GM21526 (cell line): ENCODE measurements around the gene RNF186.
"Not testable (repeated sequence)": the region's sequence is repeated elsewhere in the genome, so short reads cannot be mapped to it uniquely, and the experiment has no call there.

Experiments used
- ATAC-seq: cut with Tn5 transposase; IDR thresholded peaks from one replicate; pipeline ENCODE4 v1.9.1; 2021; ENCODE audit warnings: moderate library complexity; ENCODE audit not compliant: unreplicated experiment, low FRiP score

The RNF186 gene

DNA sequence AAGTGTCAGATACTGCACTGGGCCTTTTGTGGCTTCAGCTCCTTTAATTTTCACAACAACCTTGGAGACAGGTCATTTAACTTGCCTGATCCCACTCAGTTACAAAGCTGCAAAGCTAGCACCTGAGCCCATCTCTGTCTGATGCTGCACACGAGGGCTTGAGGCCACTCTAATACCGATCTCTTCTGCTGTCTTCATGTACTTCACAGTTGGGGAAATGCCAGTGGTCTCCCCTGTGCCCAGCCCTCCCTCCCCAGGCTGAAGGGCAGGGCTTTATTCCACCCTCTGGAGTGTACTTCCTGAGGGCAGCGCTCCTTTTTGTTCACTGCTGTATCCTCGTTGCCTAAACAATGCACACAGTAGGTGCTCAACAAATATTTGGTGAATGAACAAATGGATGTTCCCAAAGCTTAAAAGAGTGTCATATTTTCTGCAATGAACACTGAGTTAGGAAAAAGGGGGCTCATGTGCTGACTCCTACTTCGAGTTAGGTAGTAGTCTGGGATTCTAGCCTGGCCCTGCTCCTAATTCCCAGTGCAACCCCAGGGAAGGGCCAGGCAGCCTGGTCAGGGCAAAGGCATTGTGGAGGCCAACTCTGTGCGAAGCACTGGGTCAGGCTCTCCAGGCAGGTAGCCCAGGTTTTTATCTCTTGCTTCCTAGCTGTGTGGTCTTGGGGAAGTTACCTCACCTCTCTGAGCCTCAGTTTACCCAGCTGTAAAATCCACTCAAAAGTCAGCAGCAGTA, 16.4 kb downstream of the RNF186 start:
- no peak for ATAC-seq

DNA sequence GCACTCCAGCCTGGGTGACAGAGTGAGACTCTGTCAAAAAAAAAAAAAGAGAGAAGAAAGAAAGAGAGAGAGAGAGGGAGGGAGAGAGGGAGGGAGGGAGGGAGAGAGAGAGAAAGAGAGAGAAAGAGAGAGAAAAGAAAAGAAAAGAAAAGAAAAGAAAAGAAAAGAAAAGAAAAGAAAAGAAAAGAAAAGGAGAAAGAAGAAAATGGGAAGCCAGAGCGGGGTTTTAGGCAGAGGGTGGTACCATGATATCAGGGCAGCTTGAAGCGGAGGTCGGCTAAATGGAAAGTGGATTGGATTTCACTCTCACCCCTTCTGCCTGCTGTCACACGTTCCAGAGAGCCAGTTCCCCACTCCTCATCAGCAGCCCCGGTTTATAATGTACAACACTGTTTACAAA, 17.3 kb downstream of the RNF186 start:
- no peak for ATAC-seq

DNA sequence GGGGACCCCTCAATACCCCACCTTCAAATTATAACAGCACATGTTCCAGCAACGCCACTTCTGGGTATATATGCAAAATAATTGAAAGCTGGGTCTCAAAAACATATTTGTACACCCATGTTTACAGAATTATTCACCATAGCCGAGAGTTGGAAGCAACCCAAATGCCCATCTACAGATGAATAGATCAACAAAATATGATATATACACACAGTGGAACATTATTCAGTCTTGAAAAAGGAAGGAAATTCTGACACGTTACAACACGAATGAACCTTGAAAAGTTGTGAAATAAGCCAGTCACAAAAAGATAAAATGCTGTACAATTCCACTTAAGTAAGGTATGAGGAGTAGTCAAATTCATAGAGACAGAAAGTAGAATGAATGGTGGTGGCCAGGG, 20.5 kb downstream of the RNF186 start:
- no peak for ATAC-seq

DNA sequence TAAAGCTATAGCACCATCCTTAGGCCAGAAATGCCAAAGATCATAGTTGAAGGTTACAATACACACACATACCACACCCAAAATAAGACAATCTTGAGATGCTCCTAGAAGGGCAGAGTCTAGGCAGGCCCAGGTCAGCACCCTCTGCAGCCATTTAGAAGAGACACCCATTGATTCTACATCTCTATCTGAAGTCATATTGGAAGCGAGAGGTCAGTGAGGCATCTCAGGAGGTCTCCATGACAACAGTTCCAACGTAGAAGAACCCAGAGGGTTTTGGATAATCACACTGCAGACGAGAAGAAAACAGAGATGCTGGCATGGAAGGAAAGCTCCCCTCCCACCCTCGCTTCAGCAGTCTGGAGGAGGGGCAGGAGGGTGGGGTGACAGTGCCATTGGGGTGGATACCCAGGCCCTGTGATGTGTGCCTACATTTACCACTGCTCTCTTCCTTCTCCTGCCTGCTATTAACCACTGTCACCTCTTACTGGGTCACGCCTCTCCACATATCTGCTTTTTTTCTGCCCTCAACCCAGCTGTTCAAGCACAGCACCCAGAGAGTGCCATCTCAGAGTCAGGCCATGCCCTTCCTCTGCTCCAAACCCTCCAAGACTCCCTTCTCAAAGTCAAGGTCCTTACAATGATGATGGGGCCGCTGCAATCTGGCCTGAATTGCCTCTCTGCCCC, 21.6 kb downstream of the RNF186 start:
- ATAC-seq: no peak

DNA sequence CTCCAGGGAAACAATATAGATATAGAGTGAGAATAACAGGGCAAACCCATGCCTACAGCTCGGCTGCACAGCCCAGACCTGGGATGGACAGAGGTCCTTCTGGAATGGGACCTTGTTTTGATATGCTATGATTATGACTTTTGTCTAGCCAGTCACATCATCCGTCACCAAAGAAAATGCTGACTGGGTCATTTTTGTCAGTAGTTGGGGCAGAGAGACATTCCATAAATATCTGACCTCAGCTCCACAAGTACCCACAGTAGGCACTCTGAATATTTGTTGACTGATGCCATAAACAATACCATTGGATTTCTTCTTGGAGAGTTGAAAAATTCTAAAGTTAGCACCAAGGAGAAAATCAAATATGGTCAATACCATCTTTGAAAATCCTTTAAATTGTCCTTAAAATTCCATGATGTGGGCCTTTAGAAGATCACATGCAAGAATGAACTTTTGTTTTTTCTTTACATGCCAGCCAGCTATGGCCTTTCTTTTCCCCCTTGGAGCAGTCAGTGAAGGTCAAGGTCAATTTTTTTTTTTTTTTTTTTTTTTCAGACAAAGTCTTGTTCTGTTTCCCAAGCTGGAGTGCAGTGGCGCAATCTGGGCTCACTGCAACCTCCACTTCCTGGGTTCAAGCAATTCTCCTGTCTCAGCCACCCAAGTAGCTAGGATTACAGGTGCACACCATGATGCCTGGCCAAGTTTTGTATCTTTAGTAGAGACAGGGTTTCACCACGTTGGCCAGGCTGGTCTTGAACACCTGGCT, 22.7 kb downstream of the RNF186 start:
- ATAC-seq: no peak

DNA sequence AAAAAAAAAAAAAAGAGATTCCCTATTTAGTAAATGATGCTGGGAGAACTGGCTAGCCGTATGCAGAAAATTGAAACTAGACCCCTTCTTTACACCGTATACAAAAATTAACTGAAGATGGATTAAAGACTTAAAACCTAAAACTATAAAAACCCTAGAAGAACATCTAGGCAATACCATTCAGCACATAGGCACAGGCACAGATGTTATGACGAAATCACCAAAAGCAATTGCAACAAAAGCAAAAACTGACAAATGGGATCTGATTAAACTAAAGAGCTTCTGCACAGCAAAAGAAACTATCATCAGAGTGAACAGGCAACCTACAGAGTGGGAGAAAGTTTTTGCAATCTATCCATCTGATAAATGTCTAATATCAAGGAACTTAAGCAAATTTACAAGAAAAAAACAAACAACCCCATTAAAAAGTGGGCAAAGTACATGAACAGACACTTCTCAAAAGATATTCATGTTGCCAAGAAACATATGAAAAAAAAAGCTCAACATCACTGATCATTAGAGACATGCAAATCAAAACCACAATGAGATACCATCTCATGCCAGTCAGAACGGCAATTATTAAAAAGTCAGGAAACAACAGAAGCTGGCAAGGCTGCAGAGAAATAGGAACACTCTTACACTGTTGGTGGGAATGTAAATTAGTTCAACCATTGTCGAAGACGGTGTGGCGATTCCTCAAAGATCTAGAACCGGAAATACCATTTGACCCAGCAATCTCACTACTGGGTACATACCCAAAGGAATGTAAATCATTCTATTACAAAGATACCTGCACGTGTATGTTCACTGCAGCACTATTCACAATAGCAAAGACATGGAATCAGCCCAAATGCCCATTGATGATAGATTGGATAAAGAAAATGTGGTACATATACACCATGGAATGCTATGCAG, 24.8 kb downstream of the RNF186 start:
- not testable (repeated sequence) for ATAC-seq

DNA sequence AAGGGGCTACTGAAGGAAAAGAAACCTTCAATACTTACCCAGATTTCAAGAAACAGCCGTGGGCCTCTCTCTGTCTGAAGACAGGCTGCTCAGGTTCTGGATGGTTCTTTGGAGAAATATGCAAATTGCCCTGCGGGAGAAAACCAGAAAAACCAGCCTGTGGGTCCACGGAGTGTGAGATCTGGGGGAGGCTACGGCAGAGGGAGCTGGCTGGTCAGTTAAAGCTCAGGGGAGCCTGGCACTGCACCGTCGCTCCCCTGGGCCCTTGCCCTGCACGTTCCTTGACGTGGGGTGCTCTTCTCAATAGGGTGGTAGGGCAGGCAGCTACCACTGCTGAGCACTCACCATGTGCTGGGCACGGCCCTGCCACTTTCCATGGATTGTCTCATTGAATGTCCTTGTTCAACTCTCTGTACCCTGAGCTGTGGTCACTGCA, 28.1 kb downstream of the RNF186 start:
- no peak for ATAC-seq

DNA sequence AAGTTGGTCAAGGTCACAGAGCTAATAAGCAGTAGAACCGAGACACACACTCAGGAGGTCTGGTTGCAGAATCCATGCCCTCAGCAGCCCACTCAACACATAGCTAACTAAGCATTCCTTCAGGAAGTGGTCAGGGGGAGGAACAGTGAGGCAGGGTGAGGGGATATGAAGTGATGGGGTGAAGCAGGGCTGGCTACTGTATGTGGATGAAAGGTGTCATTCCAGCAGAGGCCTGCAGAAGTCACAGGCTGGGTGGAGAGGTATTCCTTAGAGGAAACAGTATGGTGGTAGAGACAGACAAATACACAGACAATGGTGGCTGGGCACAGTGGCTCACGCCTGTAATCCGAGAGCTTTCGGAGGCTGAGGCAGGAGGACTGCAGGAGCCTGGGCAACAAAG, 29.4 kb downstream of the RNF186 start:
- no peak for ATAC-seq

DNA sequence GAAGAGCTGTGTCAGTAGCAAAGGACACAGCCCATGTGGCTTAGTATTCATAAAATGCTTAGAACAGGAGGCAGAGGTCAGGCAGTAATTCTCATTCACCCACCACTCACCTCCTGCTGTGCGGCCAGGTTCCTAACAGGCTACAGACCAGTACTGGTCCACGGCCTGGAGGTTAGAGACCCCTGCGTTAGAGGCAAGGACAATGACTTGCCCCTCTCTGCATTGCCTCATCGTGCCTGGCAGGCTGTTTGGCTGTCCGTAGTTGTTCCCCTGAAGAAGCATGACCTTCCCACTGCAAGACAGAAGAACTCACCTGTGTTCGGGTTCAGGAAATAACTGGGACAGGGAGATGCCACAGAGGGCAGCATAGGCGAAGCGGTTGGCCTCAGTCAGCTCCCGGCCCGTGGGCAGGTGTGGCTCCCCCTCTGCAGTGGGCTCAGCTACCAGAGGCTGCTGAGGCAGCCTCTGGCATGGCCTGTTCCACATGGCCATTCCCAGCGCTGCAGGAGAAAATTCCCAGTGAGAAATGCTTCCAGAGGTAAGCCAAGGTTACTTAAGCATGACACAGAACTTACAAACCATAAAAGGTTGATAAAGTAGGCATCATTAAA, 34.7 kb downstream of the RNF186 start:
- no peak for ATAC-seq

DNA sequence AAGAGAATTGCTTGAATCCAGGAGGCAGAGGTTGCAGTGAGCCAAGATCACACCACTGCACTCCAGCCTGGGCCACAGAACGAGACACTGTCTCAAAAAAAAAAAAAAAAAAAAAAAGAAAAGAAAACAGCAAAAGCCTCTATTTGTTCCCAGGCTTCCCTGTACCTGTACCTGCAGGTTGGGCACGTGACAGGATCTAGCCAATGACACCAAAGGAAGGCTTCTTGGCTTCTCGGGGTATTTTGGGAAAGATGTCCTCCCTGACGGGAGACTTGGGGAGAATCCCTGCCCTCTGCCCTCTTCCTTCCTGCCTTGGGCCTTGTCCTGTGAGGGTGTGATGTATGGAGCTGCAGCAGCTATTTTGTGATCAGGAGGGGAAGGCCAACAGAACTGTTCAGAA, 38.1 kb downstream of the RNF186 start:
- no peak for ATAC-seq

DNA sequence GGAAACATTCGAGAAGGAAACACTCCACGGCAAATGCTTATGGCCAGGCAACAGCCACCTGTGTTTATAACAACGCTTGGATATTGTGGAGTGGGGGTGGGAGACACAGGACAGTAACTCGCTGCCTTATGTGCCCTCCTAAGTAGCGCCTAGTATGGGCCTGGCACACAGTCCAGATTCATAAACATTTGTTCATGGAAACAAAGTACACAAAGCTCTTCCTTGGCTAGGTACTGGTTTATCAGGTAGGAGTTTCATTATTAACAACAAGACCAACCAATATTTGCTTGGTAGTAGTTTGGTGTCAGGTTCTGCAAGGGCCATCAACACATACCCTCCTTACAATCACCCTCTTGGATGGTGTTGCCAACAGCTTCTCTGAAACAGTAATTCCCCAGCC, 38.8 kb downstream of the RNF186 start:
- no peak for ATAC-seq

DNA sequence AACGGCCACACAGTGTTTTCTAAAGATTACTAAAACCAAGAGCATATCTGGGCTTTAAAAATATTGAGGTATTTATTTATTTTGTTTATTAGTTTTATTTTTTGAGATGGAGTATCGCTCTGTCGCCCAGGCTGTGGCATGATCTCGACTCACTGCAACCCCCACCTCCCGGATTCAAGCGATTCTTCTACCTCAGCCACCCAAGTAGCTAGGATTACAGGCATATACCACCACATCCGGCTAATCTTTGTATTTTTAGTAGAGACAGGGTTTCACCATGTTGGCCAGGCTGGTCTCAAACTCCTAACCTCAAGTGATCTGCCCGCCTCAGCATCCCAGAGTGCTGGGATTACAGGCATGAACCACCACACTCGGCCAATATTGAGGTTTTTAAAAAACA, 39.3 kb downstream of the RNF186 start:
- no peak for ATAC-seq

DNA sequence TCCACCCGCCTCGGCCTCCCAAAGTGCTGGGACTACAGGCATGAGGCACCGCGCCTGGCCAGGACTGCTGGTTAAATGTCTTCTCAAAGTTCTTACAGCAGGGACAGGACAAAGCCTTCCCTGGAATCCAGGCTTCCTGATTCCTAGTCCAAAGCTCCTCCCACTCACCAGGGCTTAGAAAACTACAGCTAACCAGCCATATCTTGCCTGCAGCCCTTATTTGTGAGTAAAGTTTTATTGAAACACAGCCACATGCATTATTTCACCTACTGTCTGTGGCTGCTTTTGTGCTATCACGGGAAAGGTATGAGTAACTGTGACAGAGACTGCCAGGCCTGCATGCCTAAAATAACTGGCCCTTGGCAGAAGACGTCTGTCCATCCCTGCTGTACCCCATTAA, 39.8 kb downstream of the RNF186 start:
- no peak for ATAC-seq

DNA sequence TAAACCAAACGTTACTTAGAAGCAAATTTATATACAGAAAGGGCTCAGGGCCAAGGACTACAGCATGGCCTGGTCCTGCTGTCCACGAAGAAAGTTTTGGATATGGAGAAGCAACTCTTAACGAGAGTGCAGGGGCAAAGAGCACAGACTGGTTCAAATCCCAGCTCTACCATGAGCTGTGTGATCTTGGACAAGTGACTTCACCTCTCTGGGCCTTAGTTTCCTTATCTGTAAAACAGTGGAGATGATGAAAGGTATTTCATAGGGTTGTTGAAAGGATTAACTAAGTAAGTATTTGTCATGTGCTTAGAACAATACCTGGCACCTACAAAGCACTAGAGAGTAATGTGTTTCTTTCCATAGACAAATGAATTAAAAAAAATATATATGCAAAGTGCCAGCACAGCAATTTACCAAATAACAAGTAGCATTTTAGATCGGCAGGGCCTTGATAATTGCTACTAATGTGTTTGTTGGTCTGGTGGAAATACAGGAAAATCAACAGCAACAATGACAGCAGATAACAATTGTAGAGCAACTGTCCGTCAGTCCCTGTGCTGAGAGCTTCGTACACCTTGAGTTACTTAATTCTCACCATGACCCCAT, 40.8 kb downstream of the RNF186 start:
- no peak for ATAC-seq

DNA sequence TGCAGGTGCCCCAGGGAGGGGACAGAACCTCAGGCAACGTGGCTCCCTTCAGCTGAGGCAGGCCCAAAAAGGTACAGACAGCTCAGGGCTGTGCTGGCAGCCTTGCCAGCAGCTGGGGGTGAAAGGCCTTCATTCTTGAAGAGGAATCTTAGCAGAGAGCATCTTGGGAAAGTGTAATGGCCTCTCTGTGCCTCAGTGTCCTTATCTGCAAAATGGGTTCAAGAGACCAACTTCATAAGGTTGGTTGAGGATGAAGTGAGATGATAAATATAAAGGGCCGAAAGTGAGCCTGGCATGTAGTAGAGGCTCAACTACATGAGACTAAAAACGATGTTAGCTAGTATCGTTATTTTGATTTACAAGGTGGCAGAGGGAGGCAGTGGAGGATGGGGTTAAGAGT, 41.6 kb downstream of the RNF186 start:
- ATAC-seq: no peak

DNA sequence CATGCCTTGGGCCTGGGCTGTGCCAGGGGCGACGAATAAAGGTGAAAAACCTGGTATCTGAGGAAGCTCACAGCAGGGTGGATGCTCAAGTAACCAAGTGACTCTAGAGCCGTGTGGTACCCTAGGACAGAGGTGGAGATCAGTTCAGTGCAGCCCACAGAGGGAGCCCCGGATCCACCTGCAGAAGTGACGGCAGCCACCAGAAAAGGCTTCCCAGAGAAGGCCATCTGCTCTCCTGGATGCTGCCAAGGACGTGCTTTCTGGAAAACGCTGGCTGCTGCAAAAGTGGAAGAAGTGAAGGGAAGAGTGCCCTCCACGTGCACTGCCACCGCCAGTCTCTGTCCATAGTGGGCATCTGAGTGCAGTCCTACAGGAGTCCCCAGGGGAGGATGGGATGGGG, 43.0 kb downstream of the RNF186 start:
- ATAC-seq: no peak

DNA sequence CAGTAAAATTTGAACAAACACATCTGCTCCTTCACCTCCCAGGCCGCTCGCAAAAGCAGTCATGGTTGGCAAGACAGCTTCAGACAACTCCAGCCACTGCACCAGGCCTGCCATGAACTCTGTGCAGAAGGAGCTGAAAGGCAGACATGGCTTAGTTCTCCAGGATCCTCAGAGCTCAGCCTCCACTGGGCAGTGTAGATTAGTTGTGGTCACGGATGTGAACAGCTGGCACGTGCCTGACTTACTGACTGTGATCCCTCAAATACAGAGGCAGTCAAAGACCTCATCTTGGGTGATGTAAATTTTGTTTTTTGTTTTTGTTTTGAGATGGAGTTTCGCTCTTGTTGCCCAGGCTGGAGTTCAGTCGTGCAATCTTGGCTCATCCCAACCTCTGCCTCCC, 43.7 kb downstream of the RNF186 start:
- ATAC-seq: no peak

DNA sequence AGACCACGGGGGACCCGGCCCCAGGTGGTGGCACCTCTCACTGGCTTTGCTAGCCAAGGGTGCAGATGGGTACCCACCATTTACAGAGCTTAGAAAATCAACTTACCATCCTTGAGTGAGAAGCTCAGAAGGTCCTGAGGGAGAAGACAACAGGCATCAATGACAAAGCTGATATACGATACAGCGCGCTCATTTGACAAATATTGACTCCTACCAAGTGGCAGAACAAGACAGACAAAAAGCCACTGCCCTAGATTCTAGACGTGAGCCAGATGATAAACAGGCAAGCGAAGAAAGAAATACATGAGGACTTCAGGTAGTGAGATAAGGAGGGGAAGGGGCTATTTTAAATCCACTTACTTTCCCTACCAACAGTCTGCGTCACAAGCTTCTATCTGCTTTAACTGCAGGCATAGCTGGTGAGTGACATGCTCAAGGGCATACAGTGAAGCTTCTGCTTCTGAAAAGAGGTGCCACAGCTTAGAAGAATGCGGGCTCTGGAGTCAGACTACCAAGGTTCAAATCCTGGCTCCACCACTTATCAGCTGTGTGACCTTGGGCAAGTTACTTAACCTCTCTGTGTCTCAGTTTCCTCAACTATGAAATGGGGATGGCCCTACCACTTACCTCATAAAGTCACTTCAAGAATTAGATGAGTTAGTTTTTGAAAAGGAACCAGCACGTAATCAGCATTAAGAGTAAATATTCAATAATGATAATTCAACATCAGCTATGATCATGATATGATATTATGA, 44.5 kb downstream of the RNF186 start:
- ATAC-seq: no peak
